Body of pancreas (tissue), 4 donors: Measurements from ENCODE around the gene USP27X. TPM values are rescaled to one million over a fixed set of nuclear protein-coding genes. Genes with fewer than 3 reads are reported as not detected.

ENCODE experiments used
- ATAC-seq: fragments of 150-250 bp; one replicate; pipeline ENCODE4 v1.9.1; 2016
- DNase-seq, 4 donors: peaks; one replicate each; pipeline ENCODE4 v3.0.0-alpha.2; 2019
- H3K27ac ChIP-seq, 4 donors: fragments of 200-600 bp; sonication (generic); 1 replicate in 3 of 4; 2 replicates in 1 of 4; pipeline versions ENCODE4 v1.5.1 to v1.6.1; 2016 to 2019; ENCODE audit warnings: mild to moderate bottlenecking in 1 of 4, mixed read lengths in 1 of 4, moderate library complexity in 1 of 4
- H3K27me3 ChIP-seq, 2 donors: fragments of 200-600 bp; sonication (generic); one replicate each; pipeline ENCODE4 v1.6.0; 2016; ENCODE audit warnings: mild to moderate bottlenecking in 1 of 2
- H3K36me3 ChIP-seq, 2 donors: fragments of 200-600 bp; sonication (generic); replicated peaks in 1 of 2; 2 replicates each; pipeline ENCODE4 v1.5.1; 2016; ENCODE audit warnings: low read depth in 2 of 2; ENCODE audit not compliant: insufficient read depth in 1 of 2
- H3K4me1 ChIP-seq: fragments of 200-600 bp; sonication (generic); one replicate; pipeline ENCODE4 v1.6.0; 2016
- H3K4me3 ChIP-seq, 2 donors: fragments of 200-600 bp; sonication (generic); 1 replicate in 1 of 2; 2 replicates in 1 of 2; pipeline ENCODE4 v1.5.1; 2016 to 2019
- H3K9me3 ChIP-seq, 3 donors: fragments of 200-600 bp; sonication (generic); 1 replicate in 2 of 3; 2 replicates in 1 of 3; pipeline ENCODE4 v1.5.1; 2016
- POLR2A ChIP-seq, 3 donors: fragments of 450-650 bp; IDR thresholded peaks; one replicate each; pipeline ENCODE4 v1.6.1; 2016; ENCODE audit warnings: antibody characterized with exemption in 3 of 3, mild to moderate bottlenecking in 2 of 3
- WGBS, 2 donors: methylation state at CpG; one replicate each; pipeline ENCODE4 v1.1.5; 2017; 5-methylcytosine and 5-hydroxymethylcytosine counted together
- intact Hi-C: fragments of 100-400 bp; cut with DNase I; formaldehyde crosslinking; loops from one replicate; pipeline ENCODE4 v1.15.1; 2023
- total RNA-seq, 2 donors: library from RNA; depleted of rRNA; stranded (reverse); fragments of >200 nt; gene quantifications; one replicate each; pipeline ENCODE4 v1.1.0, GENCODE V29; 2016
- TF ChIP-seq, protein P1 (sequence below), 7 experiments: fragments of 450-650 bp in 4 of 7; fragments of 200-600 bp in 3 of 7; sonication (generic) in 3 of 7; IDR thresholded peaks; one replicate each; pipeline ENCODE4 v1.5.1; 2016 to 2019; ENCODE audit warnings: antibody characterized with exemption in 7 of 7

USP27X gene
- total RNA-seq, 2 donors from 2014 or later, result 0.99 to 1.3 TPM

DNA sequence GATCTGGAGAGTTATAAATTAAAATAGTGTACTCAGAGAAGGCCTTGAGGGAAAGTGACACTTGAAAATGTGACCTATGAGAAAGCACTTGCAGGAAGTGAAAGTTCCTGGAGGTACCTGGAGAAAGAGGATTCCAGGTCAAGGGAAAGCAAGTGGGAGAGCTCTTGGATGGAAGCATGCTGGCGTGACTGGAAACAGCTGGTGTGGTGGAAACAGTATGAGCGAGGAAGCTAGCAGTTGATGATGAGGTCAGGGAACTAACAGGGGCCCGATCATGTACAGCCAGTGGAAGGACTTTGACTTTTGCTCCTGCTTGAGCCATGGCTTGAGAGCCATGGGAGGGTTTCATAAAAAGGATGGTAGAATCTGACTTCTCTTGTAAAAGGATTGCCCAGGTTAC, 33.6 kb downstream of the USP27X start:
- TF ChIP-seq, protein P1, sequence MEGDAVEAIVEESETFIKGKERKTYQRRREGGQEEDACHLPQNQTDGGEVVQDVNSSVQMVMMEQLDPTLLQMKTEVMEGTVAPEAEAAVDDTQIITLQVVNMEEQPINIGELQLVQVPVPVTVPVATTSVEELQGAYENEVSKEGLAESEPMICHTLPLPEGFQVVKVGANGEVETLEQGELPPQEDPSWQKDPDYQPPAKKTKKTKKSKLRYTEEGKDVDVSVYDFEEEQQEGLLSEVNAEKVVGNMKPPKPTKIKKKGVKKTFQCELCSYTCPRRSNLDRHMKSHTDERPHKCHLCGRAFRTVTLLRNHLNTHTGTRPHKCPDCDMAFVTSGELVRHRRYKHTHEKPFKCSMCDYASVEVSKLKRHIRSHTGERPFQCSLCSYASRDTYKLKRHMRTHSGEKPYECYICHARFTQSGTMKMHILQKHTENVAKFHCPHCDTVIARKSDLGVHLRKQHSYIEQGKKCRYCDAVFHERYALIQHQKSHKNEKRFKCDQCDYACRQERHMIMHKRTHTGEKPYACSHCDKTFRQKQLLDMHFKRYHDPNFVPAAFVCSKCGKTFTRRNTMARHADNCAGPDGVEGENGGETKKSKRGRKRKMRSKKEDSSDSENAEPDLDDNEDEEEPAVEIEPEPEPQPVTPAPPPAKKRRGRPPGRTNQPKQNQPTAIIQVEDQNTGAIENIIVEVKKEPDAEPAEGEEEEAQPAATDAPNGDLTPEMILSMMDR (IDR thresholded peaks at IDR 0.05), result no peak
- no peak for TF ChIP-seq POLR2A (IDR thresholded peaks at IDR 0.05)
- H3K4me1 ChIP-seq, result no peaks in the 10 kb centered on the region
- no peaks in the 10 kb centered on the region for H3K36me3 ChIP-seq
- no peaks in the 10 kb centered on the region for H3K27me3 ChIP-seq
- no peak overlapping the region for H3K4me3 ChIP-seq
- DNase-seq (no peak), ATAC-seq (no peak)
- intact Hi-C loops, result loop anchor here (10.0 kb wide), 1 partner anchor 672 kb away; no protein-coding TSS in a partner anchor
- H3K9me3 ChIP-seq, result no peaks in the 10 kb centered on the region
- H3K27ac ChIP-seq, result no peak overlapping the region
- WGBS, 2 donors, result 74 to 76% methylated on average over 3 of the region's 3 CpGs

DNA sequence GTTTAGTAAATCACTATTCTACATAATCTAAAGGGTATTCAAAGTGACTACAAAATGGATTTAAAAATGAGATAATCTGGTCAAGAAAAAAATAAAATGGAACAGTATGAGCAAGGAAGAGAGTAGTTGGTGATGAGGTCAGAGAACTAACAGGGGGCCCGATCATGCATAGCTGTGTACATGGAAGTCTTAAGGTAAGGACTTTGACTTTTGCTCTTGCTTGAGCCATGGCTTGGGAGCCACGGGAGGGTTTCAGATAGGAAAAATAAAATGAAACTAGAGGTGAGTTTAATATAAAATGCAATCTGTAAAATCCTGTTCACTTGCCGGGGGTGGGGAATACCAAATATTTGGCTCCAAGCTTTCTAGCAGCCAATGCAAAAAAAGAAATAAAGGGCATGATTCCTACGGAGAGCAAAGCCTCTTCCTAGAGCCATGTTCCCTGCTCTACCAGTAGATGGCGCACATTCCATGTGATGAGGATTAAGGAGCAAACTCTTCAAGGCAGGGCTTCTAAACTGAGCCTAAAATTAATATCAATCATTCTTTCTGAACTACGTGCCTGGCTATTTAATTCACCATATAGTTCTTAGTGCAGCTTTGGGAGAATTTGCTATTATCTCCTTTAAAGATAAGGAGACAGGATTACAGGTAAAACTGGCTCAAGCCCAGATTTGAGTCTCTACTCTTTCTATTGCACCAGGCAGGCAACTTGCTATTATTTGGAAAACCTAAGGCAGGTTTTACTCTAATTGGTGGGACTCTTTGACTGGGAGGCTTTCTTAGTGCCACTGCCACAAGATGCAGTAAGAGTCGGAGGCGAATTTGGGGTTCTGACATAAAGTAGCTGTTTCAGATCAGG, 36.3 kb downstream of the USP27X start:
- Histone ChIP-seq H3K36me3 (no peaks in the 10 kb centered on the region), H3K9me3 (no peaks in the 10 kb centered on the region), H3K27ac (no peak overlapping the region), H3K27me3 (no peaks in the 10 kb centered on the region), H3K4me1 (peaks cover 9% of the 10 kb centered on the region), H3K4me3 (no peak overlapping the region)
- intact Hi-C loops, result loop anchor here (10.0 kb wide), 1 partner anchor 669 kb away; no protein-coding TSS in a partner anchor
- peak; percentile 44 to 65 (median 54) for DNase-seq
- WGBS, 2 donors, result 18 to 25% methylated on average over 8 of the region's 8 CpGs
- ATAC-seq, result peak; percentile 62
- TF ChIP-seq POLR2A (IDR thresholded peaks at IDR 0.05), result no peak
- TF ChIP-seq, protein P1 (IDR thresholded peaks at IDR 0.05), result peak; percentile 49 to 84 (median 67)

DNA sequence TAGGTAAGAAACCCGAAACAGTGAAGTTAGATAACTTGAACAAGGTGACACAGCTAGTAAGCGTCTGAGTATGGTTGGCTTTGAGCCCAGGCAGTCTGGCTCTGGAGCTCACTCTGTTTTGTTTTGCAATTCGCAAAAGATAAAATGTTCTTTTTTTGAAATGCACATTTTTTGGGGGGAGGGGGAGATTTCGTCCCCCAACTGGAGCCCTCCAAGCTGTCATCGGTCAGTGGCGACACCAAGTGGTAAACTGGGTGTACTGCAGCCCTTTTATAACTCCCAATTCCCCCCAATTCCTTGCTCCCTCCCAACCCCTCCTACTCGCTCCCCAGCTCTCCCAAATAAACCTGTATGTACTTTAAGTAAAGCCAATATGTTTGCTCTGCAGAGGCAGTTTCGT, 40.3 kb downstream of the USP27X start:
- WGBS, 2 donors, result 5% methylated on average over 8 of the region's 8 CpGs
- intact Hi-C loops, result loop anchor here (10.0 kb wide), 1 partner anchor 665 kb away; no protein-coding TSS in a partner anchor
- Histone ChIP-seq H3K27me3 (no peaks in the 10 kb centered on the region), H3K4me3 (no peak overlapping the region), H3K4me1 (peaks cover 18% of the 10 kb centered on the region), H3K9me3 (no peaks in the 10 kb centered on the region), H3K27ac (no peak overlapping the region), H3K36me3 (no peaks in the 10 kb centered on the region)
- no peak for TF ChIP-seq POLR2A (IDR thresholded peaks at IDR 0.05)
- TF ChIP-seq, protein P1 (IDR thresholded peaks at IDR 0.05), result peak; percentile 24 to 64 (median 60)
- DNase-seq (peak; percentile 50 to 75 (median 69)), ATAC-seq (no peak)

DNA sequence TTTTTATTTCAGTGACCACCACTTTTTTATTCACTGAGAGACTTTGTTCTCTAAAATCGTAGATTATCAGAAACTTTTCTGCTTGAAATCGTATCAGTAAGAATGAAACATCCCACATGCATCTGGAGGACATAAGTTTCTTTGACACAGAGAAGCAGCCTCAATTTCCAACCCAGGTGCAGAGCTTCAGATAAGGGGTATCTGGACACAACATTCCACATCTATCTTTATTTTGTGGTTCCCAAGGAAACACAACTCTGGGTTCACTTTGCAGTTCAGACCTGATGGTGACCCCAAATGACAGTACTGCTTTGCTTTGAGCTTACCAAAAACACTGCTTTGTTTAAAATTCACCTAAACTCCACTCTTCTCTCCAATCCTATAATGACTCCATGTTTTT, 41.8 kb downstream of the USP27X start:
- H3K36me3 ChIP-seq, result no peaks in the 10 kb centered on the region
- 58 to 59% methylated on average over 2 of the region's 2 CpGs for WGBS, 2 donors
- no peak overlapping the region for H3K27ac ChIP-seq
- H3K9me3 ChIP-seq, result no peaks in the 10 kb centered on the region
- DNase-seq (no peak), ATAC-seq (no peak)
- intact Hi-C loops, result no loop called here
- H3K4me3 ChIP-seq, result no peak overlapping the region
- H3K4me1 ChIP-seq, result peaks cover 18% of the 10 kb centered on the region
- TF ChIP-seq, protein P1 (IDR thresholded peaks at IDR 0.05), result no peak
- no peak for TF ChIP-seq POLR2A (IDR thresholded peaks at IDR 0.05)
- H3K27me3 ChIP-seq, result no peaks in the 10 kb centered on the region
